ENCODE results near the gene TANC1. TPM values are rescaled to one million over a fixed set of nuclear protein-coding genes. Genes with fewer than 3 reads are reported as not detected.

Gene TANC1
- total and polyA plus RNA-seq, 2 experiments from 2014 or later, result 2.8 to 9.5 TPM

DNA sequence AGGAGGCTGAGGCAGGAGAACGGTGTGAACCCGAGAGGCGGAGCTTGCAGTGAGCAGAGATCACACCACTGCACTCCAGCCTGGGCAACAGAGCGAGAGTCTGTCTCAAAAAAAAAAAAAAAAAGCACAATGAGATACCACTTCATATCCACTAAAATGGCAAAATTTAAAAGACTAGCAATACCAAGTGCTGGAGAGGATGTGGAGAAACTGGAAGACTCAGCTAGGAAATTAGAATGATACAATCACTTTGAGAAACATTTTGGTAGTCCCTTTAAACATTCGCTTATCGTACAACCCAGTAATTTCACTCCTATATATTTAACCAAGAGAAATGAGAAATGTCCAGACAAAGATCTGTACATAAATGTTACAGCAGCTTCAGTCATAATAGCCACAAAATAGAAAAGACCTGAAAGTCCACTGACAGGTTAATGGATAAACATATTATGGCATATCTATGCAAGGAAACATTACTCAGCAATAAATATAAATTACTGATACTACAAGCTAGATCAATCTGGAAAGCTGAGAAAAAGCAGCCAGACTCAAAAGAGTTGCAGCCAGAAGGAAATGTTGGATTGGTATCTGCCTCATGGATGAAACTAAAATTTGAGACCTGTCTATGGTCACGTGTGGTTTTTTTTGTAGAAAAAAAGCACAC is 278.0 kb downstream of the TANC1 start (continued):
- TF ChIP-seq, protein P1, sequence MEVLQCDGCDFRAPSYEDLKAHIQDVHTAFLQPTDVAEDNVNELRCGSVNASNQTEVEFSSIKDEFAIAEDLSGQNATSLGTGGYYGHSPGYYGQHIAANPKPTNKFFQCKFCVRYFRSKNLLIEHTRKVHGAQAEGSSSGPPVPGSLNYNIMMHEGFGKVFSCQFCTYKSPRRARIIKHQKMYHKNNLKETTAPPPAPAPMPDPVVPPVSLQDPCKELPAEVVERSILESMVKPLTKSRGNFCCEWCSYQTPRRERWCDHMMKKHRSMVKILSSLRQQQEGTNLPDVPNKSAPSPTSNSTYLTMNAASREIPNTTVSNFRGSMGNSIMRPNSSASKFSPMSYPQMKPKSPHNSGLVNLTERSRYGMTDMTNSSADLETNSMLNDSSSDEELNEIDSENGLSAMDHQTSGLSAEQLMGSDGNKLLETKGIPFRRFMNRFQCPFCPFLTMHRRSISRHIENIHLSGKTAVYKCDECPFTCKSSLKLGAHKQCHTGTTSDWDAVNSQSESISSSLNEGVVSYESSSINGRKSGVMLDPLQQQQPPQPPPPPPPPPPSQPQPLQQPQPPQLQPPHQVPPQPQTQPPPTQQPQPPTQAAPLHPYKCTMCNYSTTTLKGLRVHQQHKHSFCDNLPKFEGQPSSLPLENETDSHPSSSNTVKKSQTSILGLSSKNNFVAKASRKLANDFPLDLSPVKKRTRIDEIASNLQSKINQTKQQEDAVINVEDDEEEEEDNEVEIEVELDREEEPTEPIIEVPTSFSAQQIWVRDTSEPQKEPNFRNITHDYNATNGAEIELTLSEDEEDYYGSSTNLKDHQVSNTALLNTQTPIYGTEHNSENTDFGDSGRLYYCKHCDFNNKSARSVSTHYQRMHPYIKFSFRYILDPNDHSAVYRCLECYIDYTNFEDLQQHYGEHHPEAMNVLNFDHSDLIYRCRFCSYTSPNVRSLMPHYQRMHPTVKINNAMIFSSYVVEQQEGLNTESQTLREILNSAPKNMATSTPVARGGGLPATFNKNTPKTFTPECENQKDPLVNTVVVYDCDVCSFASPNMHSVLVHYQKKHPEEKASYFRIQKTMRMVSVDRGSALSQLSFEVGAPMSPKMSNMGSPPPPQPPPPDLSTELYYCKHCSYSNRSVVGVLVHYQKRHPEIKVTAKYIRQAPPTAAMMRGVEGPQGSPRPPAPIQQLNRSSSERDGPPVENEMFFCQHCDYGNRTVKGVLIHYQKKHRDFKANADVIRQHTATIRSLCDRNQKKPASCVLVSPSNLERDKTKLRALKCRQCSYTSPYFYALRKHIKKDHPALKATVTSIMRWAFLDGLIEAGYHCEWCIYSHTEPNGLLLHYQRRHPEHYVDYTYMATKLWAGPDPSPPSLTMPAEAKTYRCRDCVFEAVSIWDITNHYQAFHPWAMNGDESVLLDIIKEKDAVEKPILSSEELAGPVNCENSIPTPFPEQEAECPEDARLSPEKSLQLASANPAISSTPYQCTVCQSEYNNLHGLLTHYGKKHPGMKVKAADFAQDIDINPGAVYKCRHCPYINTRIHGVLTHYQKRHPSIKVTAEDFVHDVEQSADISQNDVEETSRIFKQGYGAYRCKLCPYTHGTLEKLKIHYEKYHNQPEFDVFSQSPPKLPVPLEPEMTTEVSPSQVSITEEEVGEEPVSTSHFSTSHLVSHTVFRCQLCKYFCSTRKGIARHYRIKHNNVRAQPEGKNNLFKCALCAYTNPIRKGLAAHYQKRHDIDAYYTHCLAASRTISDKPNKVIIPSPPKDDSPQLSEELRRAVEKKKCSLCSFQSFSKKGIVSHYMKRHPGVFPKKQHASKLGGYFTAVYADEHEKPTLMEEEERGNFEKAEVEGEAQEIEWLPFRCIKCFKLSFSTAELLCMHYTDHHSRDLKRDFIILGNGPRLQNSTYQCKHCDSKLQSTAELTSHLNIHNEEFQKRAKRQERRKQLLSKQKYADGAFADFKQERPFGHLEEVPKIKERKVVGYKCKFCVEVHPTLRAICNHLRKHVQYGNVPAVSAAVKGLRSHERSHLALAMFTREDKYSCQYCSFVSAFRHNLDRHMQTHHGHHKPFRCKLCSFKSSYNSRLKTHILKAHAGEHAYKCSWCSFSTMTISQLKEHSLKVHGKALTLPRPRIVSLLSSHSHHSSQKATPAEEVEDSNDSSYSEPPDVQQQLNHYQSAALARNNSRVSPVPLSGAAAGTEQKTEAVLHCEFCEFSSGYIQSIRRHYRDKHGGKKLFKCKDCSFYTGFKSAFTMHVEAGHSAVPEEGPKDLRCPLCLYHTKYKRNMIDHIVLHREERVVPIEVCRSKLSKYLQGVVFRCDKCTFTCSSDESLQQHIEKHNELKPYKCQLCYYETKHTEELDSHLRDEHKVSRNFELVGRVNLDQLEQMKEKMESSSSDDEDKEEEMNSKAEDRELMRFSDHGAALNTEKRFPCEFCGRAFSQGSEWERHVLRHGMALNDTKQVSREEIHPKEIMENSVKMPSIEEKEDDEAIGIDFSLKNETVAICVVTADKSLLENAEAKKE (CRISPR knock-in tag; IDR thresholded peaks at IDR 0.05), result no peak
- no peak for TF ChIP-seq ZNF114 (CRISPR knock-in tag; IDR thresholded peaks at IDR 0.05)
- no peak for TF ChIP-seq NANOG (IDR thresholded peaks at IDR 0.05; ENCODE audit: borderline replicate concordance)
- TF ChIP-seq STAT1 (IDR thresholded peaks at IDR 0.05; ENCODE audit: unreplicated experiment), result no peak
- TF ChIP-seq ZNF331 (CRISPR knock-in tag; IDR thresholded peaks at IDR 0.05; ENCODE audit: low read depth), result no peak
- no peak for TF ChIP-seq JUNB (IDR thresholded peaks at IDR 0.05; ENCODE audit: unreplicated experiment)
- TF ChIP-seq, protein P2, sequence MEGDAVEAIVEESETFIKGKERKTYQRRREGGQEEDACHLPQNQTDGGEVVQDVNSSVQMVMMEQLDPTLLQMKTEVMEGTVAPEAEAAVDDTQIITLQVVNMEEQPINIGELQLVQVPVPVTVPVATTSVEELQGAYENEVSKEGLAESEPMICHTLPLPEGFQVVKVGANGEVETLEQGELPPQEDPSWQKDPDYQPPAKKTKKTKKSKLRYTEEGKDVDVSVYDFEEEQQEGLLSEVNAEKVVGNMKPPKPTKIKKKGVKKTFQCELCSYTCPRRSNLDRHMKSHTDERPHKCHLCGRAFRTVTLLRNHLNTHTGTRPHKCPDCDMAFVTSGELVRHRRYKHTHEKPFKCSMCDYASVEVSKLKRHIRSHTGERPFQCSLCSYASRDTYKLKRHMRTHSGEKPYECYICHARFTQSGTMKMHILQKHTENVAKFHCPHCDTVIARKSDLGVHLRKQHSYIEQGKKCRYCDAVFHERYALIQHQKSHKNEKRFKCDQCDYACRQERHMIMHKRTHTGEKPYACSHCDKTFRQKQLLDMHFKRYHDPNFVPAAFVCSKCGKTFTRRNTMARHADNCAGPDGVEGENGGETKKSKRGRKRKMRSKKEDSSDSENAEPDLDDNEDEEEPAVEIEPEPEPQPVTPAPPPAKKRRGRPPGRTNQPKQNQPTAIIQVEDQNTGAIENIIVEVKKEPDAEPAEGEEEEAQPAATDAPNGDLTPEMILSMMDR (conservative IDR thresholded peaks at IDR 0.05; ENCODE audit: low read depth in 2 of 2), result no peak
- TF ChIP-seq, protein P3, sequence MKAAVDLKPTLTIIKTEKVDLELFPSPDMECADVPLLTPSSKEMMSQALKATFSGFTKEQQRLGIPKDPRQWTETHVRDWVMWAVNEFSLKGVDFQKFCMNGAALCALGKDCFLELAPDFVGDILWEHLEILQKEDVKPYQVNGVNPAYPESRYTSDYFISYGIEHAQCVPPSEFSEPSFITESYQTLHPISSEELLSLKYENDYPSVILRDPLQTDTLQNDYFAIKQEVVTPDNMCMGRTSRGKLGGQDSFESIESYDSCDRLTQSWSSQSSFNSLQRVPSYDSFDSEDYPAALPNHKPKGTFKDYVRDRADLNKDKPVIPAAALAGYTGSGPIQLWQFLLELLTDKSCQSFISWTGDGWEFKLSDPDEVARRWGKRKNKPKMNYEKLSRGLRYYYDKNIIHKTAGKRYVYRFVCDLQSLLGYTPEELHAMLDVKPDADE (IDR thresholded peaks at IDR 0.05), result no peak
